ENCODE results near the gene PSPH. TPM values are rescaled to one million over a fixed set of nuclear protein-coding genes. Genes with fewer than 3 reads are reported as not detected.
A peak's percentile ranks its signal among the peaks of the same experiment; 100 is the strongest.

Gene PSPH
- polyA plus RNA-seq, 2 donors: 6.6 to 8.6 TPM

- Histone ChIP-seq H3K4me1 (ENCODE audit: control insufficient read depth in 2 of 2, insufficient read depth in 2 of 2, low read length in 1 of 2) (no peaks in the 10 kb centered on the region), H3K4me3 (ENCODE audit: low read depth in 1 of 2, low read length in 2 of 2) (no peak overlapping the region), H3K36me3 (ENCODE audit: control insufficient read depth in 2 of 2, insufficient read depth in 2 of 2, low read length in 1 of 2) (peaks cover 0 to 3% of the 10 kb centered on the region in 2 donors), H3K9me3 (ENCODE audit: control insufficient read depth in 2 of 2, insufficient read depth in 1 of 2, low read depth in 1 of 2, low read length in 1 of 2) (no peaks in the 10 kb centered on the region), H3K27me3 (ENCODE audit: control insufficient read depth in 1 of 2, insufficient read depth in 2 of 2, low read length in 2 of 2) (no peaks in the 10 kb centered on the region), H3K27ac (ENCODE audit: low read depth in 2 of 2, low read length in 1 of 2) (no peak overlapping the region)
- 96 to 98% methylated on average over 7 of the region's 7 CpGs for WGBS, 2 donors
These were observed 77.4 kb downstream of the PSPH start for GRCh38 chr7:55973747-55974250.

- H3K27me3 ChIP-seq (ENCODE audit: control insufficient read depth in 1 of 2, insufficient read depth in 2 of 2, low read length in 2 of 2): no peaks in the 10 kb centered on the region
- H3K4me1 ChIP-seq (ENCODE audit: control insufficient read depth in 2 of 2, insufficient read depth in 2 of 2, low read length in 1 of 2): no peaks in the 10 kb centered on the region
- WGBS, 2 donors: 61 to 69% methylated on average over 8 of the region's 8 CpGs
- H3K27ac ChIP-seq (ENCODE audit: low read depth in 2 of 2, low read length in 1 of 2): no peak overlapping the region
- H3K4me3 ChIP-seq (ENCODE audit: low read depth in 1 of 2, low read length in 2 of 2): no peak overlapping the region
- no peaks in the 10 kb centered on the region for H3K9me3 ChIP-seq (ENCODE audit: control insufficient read depth in 2 of 2, insufficient read depth in 1 of 2, low read depth in 1 of 2, low read length in 1 of 2)
- H3K36me3 ChIP-seq (ENCODE audit: control insufficient read depth in 2 of 2, insufficient read depth in 2 of 2, low read length in 1 of 2): peaks cover 0 to 3% of the 10 kb centered on the region in 2 donors
These were observed 80.3 kb downstream of the PSPH start for GRCh38 chr7:55970978-55971377.

- WGBS, 2 donors: 94% methylated on average over 7 of the region's 7 CpGs
- Histone ChIP-seq H3K36me3 (ENCODE audit: control insufficient read depth in 2 of 2, insufficient read depth in 2 of 2, low read length in 1 of 2) (peaks cover 0 to 3% of the 10 kb centered on the region in 2 donors), H3K9me3 (ENCODE audit: control insufficient read depth in 2 of 2, insufficient read depth in 1 of 2, low read depth in 1 of 2, low read length in 1 of 2) (no peaks in the 10 kb centered on the region), H3K27ac (ENCODE audit: low read depth in 2 of 2, low read length in 1 of 2) (no peak overlapping the region), H3K4me1 (ENCODE audit: control insufficient read depth in 2 of 2, insufficient read depth in 2 of 2, low read length in 1 of 2) (no peaks in the 10 kb centered on the region), H3K27me3 (ENCODE audit: control insufficient read depth in 1 of 2, insufficient read depth in 2 of 2, low read length in 2 of 2) (no peaks in the 10 kb centered on the region), H3K4me3 (ENCODE audit: low read depth in 1 of 2, low read length in 2 of 2) (no peak overlapping the region)
These were observed 80.7 kb downstream of the PSPH start for GRCh38 chr7:55970561-55970960.

- H3K27ac ChIP-seq (ENCODE audit: low read depth in 2 of 2, low read length in 1 of 2): no peak overlapping the region
- no peaks in the 10 kb centered on the region for H3K4me1 ChIP-seq (ENCODE audit: control insufficient read depth in 2 of 2, insufficient read depth in 2 of 2, low read length in 1 of 2)
- peaks cover 0 to 3% of the 10 kb centered on the region in 2 donors for H3K36me3 ChIP-seq (ENCODE audit: control insufficient read depth in 2 of 2, insufficient read depth in 2 of 2, low read length in 1 of 2)
- no peak overlapping the region for H3K4me3 ChIP-seq (ENCODE audit: low read depth in 1 of 2, low read length in 2 of 2)
- 92% methylated on average over 9 to 11 of the region's 11 CpGs for WGBS, 2 donors
- no peaks in the 10 kb centered on the region for H3K9me3 ChIP-seq (ENCODE audit: control insufficient read depth in 2 of 2, insufficient read depth in 1 of 2, low read depth in 1 of 2, low read length in 1 of 2)
- H3K27me3 ChIP-seq (ENCODE audit: control insufficient read depth in 1 of 2, insufficient read depth in 2 of 2, low read length in 2 of 2): no peaks in the 10 kb centered on the region
These were observed 81.9 kb downstream of the PSPH start for GRCh38 chr7:55969391-55969790.

- H3K4me3 ChIP-seq (ENCODE audit: low read depth in 1 of 2, low read length in 2 of 2): no peak overlapping the region
- WGBS, 2 donors: 67 to 72% methylated on average over 6 of the region's 6 CpGs
- H3K36me3 ChIP-seq (ENCODE audit: control insufficient read depth in 2 of 2, insufficient read depth in 2 of 2, low read length in 1 of 2): peaks cover 0 to 3% of the 10 kb centered on the region in 2 donors
- no peaks in the 10 kb centered on the region for H3K9me3 ChIP-seq (ENCODE audit: control insufficient read depth in 2 of 2, insufficient read depth in 1 of 2, low read depth in 1 of 2, low read length in 1 of 2)
- peak overlapping the region in 1 of 2 donors; percentile 7 for H3K27ac ChIP-seq (ENCODE audit: low read depth in 2 of 2, low read length in 1 of 2)
- H3K27me3 ChIP-seq (ENCODE audit: control insufficient read depth in 1 of 2, insufficient read depth in 2 of 2, low read length in 2 of 2): no peaks in the 10 kb centered on the region
- H3K4me1 ChIP-seq (ENCODE audit: control insufficient read depth in 2 of 2, insufficient read depth in 2 of 2, low read length in 1 of 2): peaks cover 0 to 3% of the 10 kb centered on the region in 2 donors
These were observed 84.4 kb downstream of the PSPH start for GRCh38 chr7:55966851-55967250.

GRCh38 chr7:55965805-55966421, 85.3 kb downstream of the PSPH start:
- Histone ChIP-seq H3K4me3 (ENCODE audit: low read depth in 1 of 2, low read length in 2 of 2) (peak overlapping the region in 1 of 2 donors; percentile 66), H3K27ac (ENCODE audit: low read depth in 2 of 2, low read length in 1 of 2) (peak overlapping the region; percentile 88 to 98), H3K9me3 (ENCODE audit: control insufficient read depth in 2 of 2, insufficient read depth in 1 of 2, low read depth in 1 of 2, low read length in 1 of 2) (no peaks in the 10 kb centered on the region), H3K4me1 (ENCODE audit: control insufficient read depth in 2 of 2, insufficient read depth in 2 of 2, low read length in 1 of 2) (peaks cover 0 to 3% of the 10 kb centered on the region in 2 donors), H3K27me3 (ENCODE audit: control insufficient read depth in 1 of 2, insufficient read depth in 2 of 2, low read length in 2 of 2) (no peaks in the 10 kb centered on the region), H3K36me3 (ENCODE audit: control insufficient read depth in 2 of 2, insufficient read depth in 2 of 2, low read length in 1 of 2) (peaks cover 0 to 3% of the 10 kb centered on the region in 2 donors)
- WGBS, 2 donors: 51 to 52% methylated on average over 13 of the region's 13 CpGs

- peaks cover 0 to 3% of the 10 kb centered on the region in 2 donors for H3K4me1 ChIP-seq (ENCODE audit: control insufficient read depth in 2 of 2, insufficient read depth in 2 of 2, low read length in 1 of 2)
- peaks cover 0 to 3% of the 10 kb centered on the region in 2 donors for H3K36me3 ChIP-seq (ENCODE audit: control insufficient read depth in 2 of 2, insufficient read depth in 2 of 2, low read length in 1 of 2)
- H3K4me3 ChIP-seq (ENCODE audit: low read depth in 1 of 2, low read length in 2 of 2): peak overlapping the region; percentile 66 to 70
- H3K27ac ChIP-seq (ENCODE audit: low read depth in 2 of 2, low read length in 1 of 2): peak overlapping the region; percentile 95 to 98
- H3K27me3 ChIP-seq (ENCODE audit: control insufficient read depth in 1 of 2, insufficient read depth in 2 of 2, low read length in 2 of 2): no peaks in the 10 kb centered on the region
- H3K9me3 ChIP-seq (ENCODE audit: control insufficient read depth in 2 of 2, insufficient read depth in 1 of 2, low read depth in 1 of 2, low read length in 1 of 2): no peaks in the 10 kb centered on the region
- WGBS, 2 donors: 2 to 3% methylated on average over 14 of the region's 14 CpGs
These were observed 86.2 kb downstream of the PSPH start for GRCh38 chr7:55965100-55965470.

- H3K4me1 ChIP-seq (ENCODE audit: control insufficient read depth in 2 of 2, insufficient read depth in 2 of 2, low read length in 1 of 2): peaks cover 0 to 3% of the 10 kb centered on the region in 2 donors
- no peaks in the 10 kb centered on the region for H3K9me3 ChIP-seq (ENCODE audit: control insufficient read depth in 2 of 2, insufficient read depth in 1 of 2, low read depth in 1 of 2, low read length in 1 of 2)
- H3K27ac ChIP-seq (ENCODE audit: low read depth in 2 of 2, low read length in 1 of 2): peak within 1 kb of the TSS; percentile 95 to 98
- peaks cover 0 to 3% of the 10 kb centered on the region in 2 donors for H3K36me3 ChIP-seq (ENCODE audit: control insufficient read depth in 2 of 2, insufficient read depth in 2 of 2, low read length in 1 of 2)
- no peaks in the 10 kb centered on the region for H3K27me3 ChIP-seq (ENCODE audit: control insufficient read depth in 1 of 2, insufficient read depth in 2 of 2, low read length in 2 of 2)
- 0 to 1% methylated on average over 79 to 105 of the region's 105 CpGs for WGBS, 2 donors
- H3K4me3 ChIP-seq (ENCODE audit: low read depth in 1 of 2, low read length in 2 of 2): peak within 1 kb of the TSS; percentile 66 to 70
These were observed 86.8 kb downstream of the PSPH start, which contains the start of gene NIPSNAP2 for GRCh38 chr7:55964261-55965099. Gene NIPSNAP2, plus strand, starts transcription at chr7:55964585. Its CDS starts 25 bp downstream, at chr7:55964610.

GRCh38 chr7:55963584-55964168, 87.6 kb downstream of the PSPH start:
- Histone ChIP-seq H3K36me3 (ENCODE audit: control insufficient read depth in 2 of 2, insufficient read depth in 2 of 2, low read length in 1 of 2) (no peaks in the 10 kb centered on the region), H3K4me3 (ENCODE audit: low read depth in 1 of 2, low read length in 2 of 2) (peak overlapping the region; percentile 66 to 70), H3K9me3 (ENCODE audit: control insufficient read depth in 2 of 2, insufficient read depth in 1 of 2, low read depth in 1 of 2, low read length in 1 of 2) (no peaks in the 10 kb centered on the region), H3K27ac (ENCODE audit: low read depth in 2 of 2, low read length in 1 of 2) (peak overlapping the region; percentile 95 to 98), H3K4me1 (ENCODE audit: control insufficient read depth in 2 of 2, insufficient read depth in 2 of 2, low read length in 1 of 2) (peaks cover 0 to 3% of the 10 kb centered on the region in 2 donors), H3K27me3 (ENCODE audit: control insufficient read depth in 1 of 2, insufficient read depth in 2 of 2, low read length in 2 of 2) (no peaks in the 10 kb centered on the region)
- WGBS, 2 donors: 66 to 68% methylated on average over 15 of the region's 15 CpGs

Measured in esophagus (tissue), 2 donors.